GM10266 (cell line): ENCODE measurements around the gene TUBGCP3.

ENCODE experiments used
- DNase-seq: peaks from one replicate; pipeline ENCODE4 v3.0.0; 2012; ENCODE audit errors: extremely low spot score
- CTCF ChIP-seq: IDR thresholded peaks from 2 replicates; pipeline ENCODE4 v1.5.1; 2012; ENCODE audit warnings: mild to moderate bottlenecking, low read depth; ENCODE audit not compliant: control insufficient read depth, insufficient read depth; ENCODE audit errors: missing control alignments

Gene TUBGCP3

GRCh38 chr13:112574834-112575613 is 12.9 kb downstream of the TUBGCP3 start:
- DNase-seq = no peak
- no peak for TF ChIP-seq CTCF

- no peak for DNase-seq
- TF ChIP-seq CTCF = no peak
These were observed 13.5 kb downstream of the TUBGCP3 start for GRCh38 chr13:112574416-112574815.

GRCh38 chr13:112573710-112574109 is 14.2 kb downstream of the TUBGCP3 start:
- DNase-seq = no peak
- TF ChIP-seq CTCF = no peak

GRCh38 chr13:112572366-112572765 is 15.6 kb downstream of the TUBGCP3 start:
- TF ChIP-seq CTCF = no peak
- no peak for DNase-seq

GRCh38 chr13:112569821-112570220 is 18.1 kb downstream of the TUBGCP3 start:
- DNase-seq = no peak
- TF ChIP-seq CTCF = no peak

GRCh38 chr13:112567161-112567862 is 20.6 kb downstream of the TUBGCP3 start:
- no peak for TF ChIP-seq CTCF

More at GRCh38 chr13:112567161-112567862, 20.6 kb downstream of the TUBGCP3 start:
- no peak for DNase-seq
